Liver (tissue), 9 donors: ENCODE measurements around the gene MARCHF11. TPM values are rescaled to one million over a fixed set of nuclear protein-coding genes. Genes with fewer than 3 reads are reported as not detected.

Experiments used
- DNase-seq: peaks from one replicate; pipeline ENCODE4 v3.0.0-alpha.2; 2017; ENCODE audit warnings: low spot score
- H3K27ac ChIP-seq, 2 donors: one replicate each; pipeline ENCODE4 v1.7.0; 2013; ENCODE audit warnings: inconsistent platforms in 2 of 2, low read length in 2 of 2, control low read depth in 1 of 2, low read depth in 1 of 2, mild to moderate bottlenecking in 1 of 2
- H3K27me3 ChIP-seq, 4 donors: one replicate each; pipeline versions ENCODE4 v1.6.1 to v1.7.0; 2013; ENCODE audit warnings: low read length in 3 of 4, inconsistent platforms in 1 of 4, mild to moderate bottlenecking in 1 of 4, moderate library complexity in 1 of 4; ENCODE audit not compliant: control insufficient read depth in 4 of 4, insufficient read depth in 4 of 4
- H3K36me3 ChIP-seq, 4 donors: one replicate each; pipeline versions ENCODE4 v1.6.1 to v1.7.0; 2013; ENCODE audit warnings: low read length in 3 of 4, mild to moderate bottlenecking in 3 of 4, low read depth in 1 of 4, moderate library complexity in 1 of 4; ENCODE audit not compliant: control insufficient read depth in 4 of 4, insufficient read depth in 3 of 4
- H3K4me1 ChIP-seq, 4 donors: one replicate each; pipeline versions ENCODE4 v1.6.1 to v1.7.0; 2013; ENCODE audit warnings: low read length in 3 of 4, mild to moderate bottlenecking in 3 of 4, moderate library complexity in 1 of 4; ENCODE audit not compliant: control insufficient read depth in 4 of 4, insufficient read depth in 4 of 4
- H3K4me3 ChIP-seq, 3 donors: one replicate each; pipeline versions ENCODE4 v1.6.1 to v1.7.0; 2013; ENCODE audit warnings: low read length in 3 of 3, control low read depth in 1 of 3, low read depth in 1 of 3, mild to moderate bottlenecking in 1 of 3
- H3K9ac ChIP-seq, 2 donors: one replicate each; pipeline ENCODE4 v1.7.0; 2013; ENCODE audit warnings: low read length in 2 of 2, mild to moderate bottlenecking in 2 of 2, moderate library complexity in 2 of 2, control low read depth in 1 of 2, low read depth in 1 of 2
- H3K9me3 ChIP-seq, 4 donors: one replicate each; pipeline versions ENCODE4 v1.6.1 to v1.7.0; 2013; ENCODE audit warnings: low read length in 3 of 4; ENCODE audit not compliant: control insufficient read depth in 4 of 4
- ATF3 ChIP-seq: IDR thresholded peaks from 2 replicates; pipeline ENCODE4 v1.6.1; 2016; ENCODE audit warnings: antibody characterized with exemption
- CTCF ChIP-seq: fragments of 150-350 bp; IDR thresholded peaks from 2 replicates; pipeline ENCODE4 v1.5.1; 2017; ENCODE audit warnings: improper control_type of control experiment, low read depth, low read length; ENCODE audit not compliant: missing input control
- EGR1 ChIP-seq, 2 donors: IDR thresholded peaks; 2 replicates each; pipeline ENCODE4 v1.6.1; 2016 to 2018; ENCODE audit warnings: antibody characterized with exemption in 2 of 2, low read depth in 2 of 2
- FOXA1 ChIP-seq: IDR thresholded peaks from 2 replicates; pipeline ENCODE4 v1.6.1; 2016; ENCODE audit warnings: antibody characterized with exemption
- FOXA2 ChIP-seq: IDR thresholded peaks from 2 replicates; pipeline ENCODE4 v1.6.1; 2016; ENCODE audit warnings: antibody characterized with exemption
- GABPA ChIP-seq, 2 donors: IDR thresholded peaks in 1 of 2; conservative IDR thresholded peaks in 1 of 2; 2 replicates each; pipeline ENCODE4 v1.6.1; 2016; ENCODE audit warnings: antibody characterized with exemption in 2 of 2, mild to moderate bottlenecking in 1 of 2, moderate library complexity in 1 of 2
- HNF4A ChIP-seq, 2 donors: conservative IDR thresholded peaks; 2 replicates each; pipeline ENCODE4 v1.6.1; 2016; ENCODE audit warnings: antibody characterized with exemption in 2 of 2, mild to moderate bottlenecking in 2 of 2
- HNF4G ChIP-seq: IDR thresholded peaks from 2 replicates; pipeline ENCODE4 v1.6.1; 2016; ENCODE audit warnings: antibody characterized with exemption
- JUND ChIP-seq, 2 donors: IDR thresholded peaks; 2 replicates each; pipeline ENCODE4 v1.6.1; 2016; ENCODE audit warnings: antibody characterized with exemption in 2 of 2
- MAX ChIP-seq: IDR thresholded peaks from 2 replicates; pipeline ENCODE4 v1.6.1; 2016; ENCODE audit warnings: antibody characterized with exemption
- NR2F2 ChIP-seq: IDR thresholded peaks from 2 replicates; pipeline ENCODE4 v1.6.1; 2016; ENCODE audit warnings: antibody characterized with exemption
- RAD21 ChIP-seq, 2 donors: IDR thresholded peaks; 2 replicates each; pipeline ENCODE4 v1.6.1; 2016; ENCODE audit warnings: antibody characterized with exemption in 2 of 2, mild to moderate bottlenecking in 2 of 2
- REST ChIP-seq: IDR thresholded peaks from 2 replicates; pipeline ENCODE4 v1.6.1; 2016; ENCODE audit warnings: antibody characterized with exemption, mild to moderate bottlenecking
- SP1 ChIP-seq: IDR thresholded peaks from 2 replicates; pipeline ENCODE4 v1.6.1; 2018; ENCODE audit warnings: antibody characterized with exemption, mild to moderate bottlenecking
- TAF1 ChIP-seq: conservative IDR thresholded peaks from 2 replicates; pipeline ENCODE4 v1.6.1; 2016; ENCODE audit warnings: antibody characterized with exemption, mild to moderate bottlenecking
- ZBTB33 ChIP-seq: IDR thresholded peaks from 2 replicates; pipeline ENCODE4 v1.6.1; 2016; ENCODE audit warnings: antibody characterized with exemption
- WGBS: extraction: QIAGEN DNeasy Blood & Tissue Kit; methylation state at CpG from one replicate; pipeline ENCODE4 v1.1.7; 2013; 5-methylcytosine and 5-hydroxymethylcytosine counted together
- polyA plus RNA-seq, 2 donors: library from polyadenylated mRNA; stranded (reverse) in 1 of 2; unstranded in 1 of 2; fragments of 200-250 nt in 1 of 2; fragments of >200 nt in 1 of 2; fragmentation: Nextera tagmentation in 1 of 2; extraction: Ambion mirVana in 1 of 2; gene quantifications; one replicate each; pipeline versions ENCODE4 v1.2.1 to v1.2.3, GENCODE V29; 2013 to 2015
- total RNA-seq, 2 donors: library from RNA; depleted of rRNA; stranded (reverse); fragments of >200 nt; gene quantifications; one replicate each; pipeline ENCODE4 v1.2.3, GENCODE V29; 2014
- donor health status: healthy.
- donor health status: healthy.
- donor health status: healthy.
- donor health status: healthy.
- donor health status: healthy.

MARCHF11 gene
- total RNA-seq (under 1 TPM in 1 of 2 donors, not detected in 1; 0.05 TPM), polyA plus RNA-seq (not detected)

GRCh38 chr5:16179511-16179935, at the start of gene MARCHF11:
Gene MARCHF11 (minus strand): TSS chr5:16179791. CDS start chr5:16179575, 216 bp downstream.
- Histone ChIP-seq H3K9me3 (peaks cover 0 to 3% (median 1%) of the 10 kb centered on the region in 4 donors), H3K27ac (no peak within 1 kb of the TSS), H3K27me3 (peaks cover 0 to 16% (median 5%) of the 10 kb centered on the region in 4 donors), H3K36me3 (no peaks in the 10 kb centered on the region), H3K4me1 (peaks cover 0 to 7% (median 0%) of the 10 kb centered on the region in 4 donors), H3K4me3 (peak within 1 kb of the TSS in 1 of 3 donors; percentile 28), H3K9ac (no peak within 1 kb of the TSS)
- 7% methylated on average over 59 of the region's 59 CpGs for WGBS
- TF ChIP-seq JUND (IDR thresholded peaks at IDR 0.05) (no peak), HNF4G (no peak), FOXA1 (no peak), TAF1 (no peak), ZBTB33 (no peak), FOXA2 (no peak), SP1 (no peak), CTCF (no peak), ATF3 (no peak), HNF4A (conservative IDR thresholded peaks at IDR 0.05) (no peak), REST (no peak)
- DNase-seq: no peak

GRCh38 chr5:16225927-16226326, 46.3 kb upstream of the MARCHF11 start:
- H3K27ac ChIP-seq: no peak overlapping the region
- no peak overlapping the region for H3K9ac ChIP-seq
- H3K36me3 ChIP-seq: no peaks in the 10 kb centered on the region
- 75% methylated on average over 5 of the region's 5 CpGs for WGBS
- peaks cover 0 to 6% (median 0%) of the 10 kb centered on the region in 4 donors for H3K9me3 ChIP-seq
- DNase-seq: no peak
- H3K4me3 ChIP-seq: no peak overlapping the region
- H3K4me1 ChIP-seq: no peaks in the 10 kb centered on the region
- no peaks in the 10 kb centered on the region for H3K27me3 ChIP-seq
- TF ChIP-seq GABPA (IDR thresholded peaks at IDR 0.05 in 1 of 2, conservative IDR thresholded peaks at IDR 0.05 in 1 of 2) (no peak), EGR1 (IDR thresholded peaks at IDR 0.05; ENCODE audit: low read depth in 2 of 2) (no peak), CTCF (no peak), MAX (no peak), JUND (IDR thresholded peaks at IDR 0.05) (no peak), ATF3 (no peak), ZBTB33 (no peak), TAF1 (no peak), NR2F2 (no peak), FOXA2 (no peak), RAD21 (IDR thresholded peaks at IDR 0.05) (no peak)
